ENCODE data around the gene SSBP2.

Gene SSBP2

GRCh38 chr5:81694726-81695125, 56.2 kb downstream of the SSBP2 start:
- no peak for TF ChIP-seq CTCF (IDR thresholded peaks at IDR 0.05; ENCODE audit: insufficient read depth, low read length)
- TF ChIP-seq GABPA (IDR thresholded peaks at IDR 0.05; ENCODE audit: low read depth) = no peak
- TF ChIP-seq POLR2AphosphoS5 (IDR thresholded peaks at IDR 0.05; ENCODE audit: low read depth) = no peak
- TF ChIP-seq REST (IDR thresholded peaks at IDR 0.05; ENCODE audit: insufficient replicate concordance, low read depth) = no peak
- no peak for TF ChIP-seq SPI1 (IDR thresholded peaks at IDR 0.05; ENCODE audit: borderline replicate concordance, low read depth)
- DNase-seq (ENCODE audit: low read depth in 1 of 2, low spot score in 1 of 2) = no peak
- no peaks in the 10 kb centered on the region for H3K27me3 ChIP-seq (ENCODE audit: insufficient read depth, poor library complexity, severe bottlenecking)
- no peak overlapping the region for H3K4me3 ChIP-seq (replicated peaks; ENCODE audit: insufficient read depth, low read length)
- H3K27ac ChIP-seq (replicated peaks) = no peak overlapping the region

- H3K4me3 ChIP-seq (replicated peaks; ENCODE audit: insufficient read depth, low read length) = no peak overlapping the region
- DNase-seq (ENCODE audit: low read depth in 1 of 2, low spot score in 1 of 2) = no peak
- TF ChIP-seq CTCF (IDR thresholded peaks at IDR 0.05; ENCODE audit: insufficient read depth, low read length) (no peak), POLR2AphosphoS5 (IDR thresholded peaks at IDR 0.05; ENCODE audit: low read depth) (no peak), REST (IDR thresholded peaks at IDR 0.05; ENCODE audit: insufficient replicate concordance, low read depth) (no peak), GABPA (IDR thresholded peaks at IDR 0.05; ENCODE audit: low read depth) (no peak), SPI1 (IDR thresholded peaks at IDR 0.05; ENCODE audit: borderline replicate concordance, low read depth) (no peak)
- no peak overlapping the region for H3K27ac ChIP-seq (replicated peaks)
- H3K27me3 ChIP-seq (ENCODE audit: insufficient read depth, poor library complexity, severe bottlenecking) = no peaks in the 10 kb centered on the region
Observed at GRCh38 chr5:81688215-81688614, 62.7 kb downstream of the SSBP2 start.

- no peaks in the 10 kb centered on the region for H3K27me3 ChIP-seq (ENCODE audit: insufficient read depth, poor library complexity, severe bottlenecking)
- H3K4me3 ChIP-seq (replicated peaks; ENCODE audit: insufficient read depth, low read length) = no peak overlapping the region
- no peak for DNase-seq (ENCODE audit: low read depth in 1 of 2, low spot score in 1 of 2)
- H3K27ac ChIP-seq (replicated peaks) = no peak overlapping the region
- TF ChIP-seq GABPA (IDR thresholded peaks at IDR 0.05; ENCODE audit: low read depth) = no peak
- no peak for TF ChIP-seq CTCF (IDR thresholded peaks at IDR 0.05; ENCODE audit: insufficient read depth, low read length)
- TF ChIP-seq POLR2AphosphoS5 (IDR thresholded peaks at IDR 0.05; ENCODE audit: low read depth) = no peak
- TF ChIP-seq REST (IDR thresholded peaks at IDR 0.05; ENCODE audit: insufficient replicate concordance, low read depth) = no peak
- TF ChIP-seq SPI1 (IDR thresholded peaks at IDR 0.05; ENCODE audit: borderline replicate concordance, low read depth) = no peak
Observed at GRCh38 chr5:81687292-81687691, 63.6 kb downstream of the SSBP2 start.

All from HL-60 (cell line).